ENCODE measurements around the gene AKNA.

The AKNA gene

DNA sequence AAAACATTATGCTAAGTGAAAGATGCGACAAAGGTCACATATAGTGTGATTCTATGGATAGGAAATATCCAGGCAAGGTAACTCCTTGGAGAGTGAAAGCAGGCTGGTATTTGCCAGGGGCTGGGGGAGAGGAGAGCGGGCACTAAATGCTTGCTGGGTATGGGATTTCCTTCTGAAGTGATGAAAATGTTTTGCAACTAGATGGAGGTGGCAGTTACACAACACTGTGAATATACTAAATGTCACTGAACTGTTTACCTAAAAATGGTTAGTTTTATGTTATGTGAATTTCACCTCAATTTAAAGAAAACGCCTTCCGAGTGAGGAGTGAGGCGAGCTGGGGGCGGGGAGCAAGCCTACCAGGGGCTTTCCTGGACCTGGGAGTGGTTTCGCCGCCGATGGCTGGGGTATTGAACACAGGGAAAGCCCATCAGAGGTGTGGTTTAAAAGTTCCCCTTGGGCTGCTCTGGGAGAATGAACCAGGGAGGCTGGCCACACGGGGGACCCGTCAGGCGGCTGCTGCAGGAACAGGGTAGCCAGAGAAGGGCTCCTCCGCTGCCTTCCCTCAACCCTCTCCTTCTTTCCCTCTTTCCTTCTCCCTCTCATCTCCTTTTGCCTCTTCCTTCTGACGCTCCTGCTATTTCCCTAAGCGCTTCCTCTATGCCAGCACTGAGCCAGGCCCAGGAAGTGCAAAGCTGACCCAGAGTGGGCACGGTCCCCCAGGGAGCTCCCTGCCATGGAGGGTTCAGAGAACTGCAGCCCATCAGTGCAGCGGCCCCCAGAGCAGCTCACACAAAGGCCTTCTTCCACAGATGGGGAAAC is 4.9 kb downstream of the AKNA start:
- H3K27ac Mint-ChIP-seq: peak overlapping the region; percentile 97
- H3K4me1 Mint-ChIP-seq (ENCODE audit: low read depth): peaks cover 77% of the 10 kb centered on the region
- peak; percentile 74 for DNase-seq
- no peaks in the 10 kb centered on the region for H3K9me3 Mint-ChIP-seq
- peaks cover 91% of the 10 kb centered on the region for H3K36me3 Mint-ChIP-seq (ENCODE audit: low read depth)
- H3K27me3 Mint-ChIP-seq: no peaks in the 10 kb centered on the region
- H3K4me3 Mint-ChIP-seq: peak overlapping the region; percentile 98

DNA sequence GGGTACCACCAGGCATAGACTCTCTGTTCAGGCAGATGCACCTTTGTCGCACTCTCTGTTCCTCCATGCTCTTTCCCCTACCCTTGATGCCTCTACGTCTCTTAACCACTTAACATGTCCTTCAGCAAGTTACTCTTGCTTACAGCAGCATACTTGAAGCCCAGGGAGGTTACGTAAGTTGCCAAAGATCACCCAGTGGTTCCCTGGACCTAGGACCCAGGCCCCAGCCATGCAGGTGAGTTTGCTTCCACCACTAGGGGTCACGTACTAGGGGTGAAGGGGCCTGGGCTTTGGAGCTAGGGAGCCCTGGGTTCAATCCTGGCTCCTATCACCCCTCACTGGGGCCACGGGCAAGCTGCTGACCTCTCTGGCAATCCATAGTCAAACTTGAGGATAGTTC is 8.9 kb downstream of the AKNA start:
- Mint-ChIP-seq H3K36me3 (ENCODE audit: low read depth) (peaks cover 95% of the 10 kb centered on the region), H3K27me3 (no peaks in the 10 kb centered on the region), H3K4me3 (no peak overlapping the region), H3K9me3 (no peaks in the 10 kb centered on the region), H3K27ac (peak overlapping the region; percentile 89), H3K4me1 (ENCODE audit: low read depth) (peaks cover 91% of the 10 kb centered on the region)
- no peak for DNase-seq

DNA sequence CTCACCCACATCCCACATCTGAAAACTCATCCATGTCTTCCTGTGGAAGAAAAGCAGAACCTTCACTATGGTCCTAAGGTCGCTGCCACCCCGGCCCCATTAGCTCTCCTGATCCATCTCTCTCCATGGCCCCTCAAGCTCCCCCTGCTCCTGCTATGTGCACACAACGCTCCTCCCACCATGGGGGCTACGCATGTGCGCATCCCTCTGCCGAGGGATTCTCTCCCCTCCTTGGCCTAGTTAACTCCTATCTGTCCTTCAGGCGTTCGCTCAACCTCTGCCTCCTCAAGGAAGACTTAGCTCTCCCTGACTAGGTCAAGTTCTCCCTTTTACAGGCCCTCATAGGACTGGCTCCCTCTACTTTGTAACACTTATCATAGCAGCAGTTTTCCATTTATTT is 9.8 kb downstream of the AKNA start:
- peak overlapping the region; percentile 89 for H3K27ac Mint-ChIP-seq
- H3K36me3 Mint-ChIP-seq (ENCODE audit: low read depth): peaks cover 95% of the 10 kb centered on the region
- no peak for DNase-seq
- H3K4me3 Mint-ChIP-seq: no peak overlapping the region
- no peaks in the 10 kb centered on the region for H3K9me3 Mint-ChIP-seq
- H3K4me1 Mint-ChIP-seq (ENCODE audit: low read depth): peaks cover 90% of the 10 kb centered on the region
- H3K27me3 Mint-ChIP-seq: no peaks in the 10 kb centered on the region

DNA sequence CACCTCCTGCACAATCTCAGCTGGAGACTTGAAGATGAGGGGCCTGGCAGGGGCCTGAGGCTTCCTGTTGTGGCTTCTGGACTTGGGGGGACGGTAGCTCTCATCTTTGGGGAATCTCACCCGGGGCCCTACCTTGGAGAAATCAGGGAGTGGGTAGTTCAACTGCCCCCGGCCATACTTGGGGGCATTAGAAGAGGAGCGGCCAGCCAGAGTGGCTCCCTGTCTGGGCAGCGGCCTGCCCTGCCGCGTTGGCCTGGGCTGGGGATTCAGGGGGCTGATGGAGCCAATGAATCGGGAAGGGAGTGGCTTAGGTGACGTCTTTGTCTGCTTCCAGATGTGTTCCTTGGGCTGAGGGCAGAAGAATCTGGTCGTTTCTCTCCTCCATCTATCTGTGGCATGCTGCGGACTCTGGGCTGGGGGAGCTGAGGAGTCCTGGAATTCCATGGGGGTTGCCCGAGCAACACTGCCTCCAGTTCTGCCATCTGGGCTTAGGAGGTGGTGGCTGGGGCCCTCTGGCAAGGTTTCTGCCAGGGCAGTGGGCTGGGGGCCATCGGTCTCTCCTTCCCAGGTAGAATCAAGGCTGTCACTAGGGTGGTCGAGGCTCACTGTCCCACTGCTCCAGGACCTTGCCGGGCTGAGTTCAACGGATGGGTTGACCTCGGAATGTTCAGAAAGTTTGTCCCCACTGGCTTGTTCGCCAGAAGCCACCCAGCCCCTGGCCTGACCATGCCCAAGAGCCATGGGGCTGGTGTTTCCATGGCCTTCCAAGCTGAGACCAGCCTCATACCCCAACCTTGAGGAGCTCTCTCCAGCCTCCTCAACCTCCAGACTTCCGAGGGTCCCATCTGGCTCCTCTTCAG is 11.0 kb downstream of the AKNA start:
- peak overlapping the region; percentile 89 for H3K27ac Mint-ChIP-seq
- H3K4me3 Mint-ChIP-seq: no peak overlapping the region
- no peaks in the 10 kb centered on the region for H3K27me3 Mint-ChIP-seq
- H3K9me3 Mint-ChIP-seq: no peaks in the 10 kb centered on the region
- H3K4me1 Mint-ChIP-seq (ENCODE audit: low read depth): peaks cover 89% of the 10 kb centered on the region
- H3K36me3 Mint-ChIP-seq (ENCODE audit: low read depth): peaks cover 95% of the 10 kb centered on the region
- DNase-seq: no peak

DNA sequence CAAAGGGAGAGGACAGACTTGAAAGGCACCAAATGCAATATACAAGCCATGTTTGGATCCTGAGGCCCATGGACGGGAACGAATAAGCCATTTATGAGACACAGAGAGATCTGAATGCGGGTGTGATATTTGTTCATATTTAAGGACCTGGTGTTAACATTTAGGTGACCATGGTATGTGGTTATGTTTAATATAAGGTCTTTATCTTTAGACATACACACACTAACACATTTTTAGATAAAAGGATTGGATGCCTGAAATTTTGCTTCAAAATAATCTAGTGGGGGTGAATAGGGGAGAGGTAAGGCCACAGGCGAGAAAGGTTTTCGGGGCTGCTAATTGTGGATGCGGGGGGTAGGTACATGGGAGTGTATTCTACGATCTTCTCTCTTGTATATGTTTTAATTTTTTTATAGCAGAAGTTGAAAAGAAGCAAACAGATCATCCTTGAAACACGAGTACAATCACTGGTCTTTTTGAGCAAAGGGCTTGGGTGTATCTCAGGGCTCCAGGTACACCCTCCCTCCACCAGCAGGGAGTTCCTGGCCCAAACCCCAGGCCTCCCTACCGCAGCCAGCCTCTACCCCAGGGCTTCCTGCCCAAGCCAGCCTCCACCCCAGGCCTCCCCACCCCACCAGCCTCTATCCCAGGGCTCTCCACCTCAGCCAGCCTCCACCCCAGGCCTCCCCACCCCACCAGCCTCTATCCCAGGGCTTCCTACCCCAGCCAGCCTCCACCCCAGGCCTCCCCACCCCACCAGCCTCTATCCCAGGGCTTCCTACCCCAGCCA is 12.2 kb downstream of the AKNA start:
- Mint-ChIP-seq H3K27me3 (no peaks in the 10 kb centered on the region), H3K4me3 (no peak overlapping the region), H3K27ac (peak overlapping the region; percentile 97), H3K36me3 (ENCODE audit: low read depth) (peaks cover 96% of the 10 kb centered on the region), H3K9me3 (no peaks in the 10 kb centered on the region), H3K4me1 (ENCODE audit: low read depth) (peaks cover 91% of the 10 kb centered on the region)
- no peak for DNase-seq

DNA sequence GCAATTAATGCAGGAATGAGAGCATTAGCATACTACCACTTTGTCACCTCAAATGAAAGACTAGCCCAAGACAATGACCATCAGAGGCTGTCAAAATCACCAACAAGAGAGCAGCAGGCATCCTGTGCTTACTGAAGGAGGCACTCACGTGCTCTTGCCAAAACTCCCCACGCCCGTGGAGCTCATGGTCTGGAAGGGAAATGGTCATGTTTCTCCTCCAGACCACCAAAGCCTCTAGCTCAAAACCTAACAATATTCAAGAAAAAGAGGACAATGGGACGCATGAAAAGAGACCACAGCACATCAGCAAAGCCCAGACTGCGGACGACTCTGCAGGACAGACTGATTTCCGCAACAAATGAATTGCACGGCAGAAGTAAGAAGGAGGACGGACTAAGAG is 12.8 kb downstream of the AKNA start:
- Mint-ChIP-seq H3K4me3 (no peak overlapping the region), H3K27me3 (no peaks in the 10 kb centered on the region), H3K36me3 (ENCODE audit: low read depth) (peaks cover 94% of the 10 kb centered on the region), H3K4me1 (ENCODE audit: low read depth) (peaks cover 92% of the 10 kb centered on the region), H3K27ac (peak overlapping the region; percentile 97), H3K9me3 (no peaks in the 10 kb centered on the region)
- DNase-seq: no peak

DNA sequence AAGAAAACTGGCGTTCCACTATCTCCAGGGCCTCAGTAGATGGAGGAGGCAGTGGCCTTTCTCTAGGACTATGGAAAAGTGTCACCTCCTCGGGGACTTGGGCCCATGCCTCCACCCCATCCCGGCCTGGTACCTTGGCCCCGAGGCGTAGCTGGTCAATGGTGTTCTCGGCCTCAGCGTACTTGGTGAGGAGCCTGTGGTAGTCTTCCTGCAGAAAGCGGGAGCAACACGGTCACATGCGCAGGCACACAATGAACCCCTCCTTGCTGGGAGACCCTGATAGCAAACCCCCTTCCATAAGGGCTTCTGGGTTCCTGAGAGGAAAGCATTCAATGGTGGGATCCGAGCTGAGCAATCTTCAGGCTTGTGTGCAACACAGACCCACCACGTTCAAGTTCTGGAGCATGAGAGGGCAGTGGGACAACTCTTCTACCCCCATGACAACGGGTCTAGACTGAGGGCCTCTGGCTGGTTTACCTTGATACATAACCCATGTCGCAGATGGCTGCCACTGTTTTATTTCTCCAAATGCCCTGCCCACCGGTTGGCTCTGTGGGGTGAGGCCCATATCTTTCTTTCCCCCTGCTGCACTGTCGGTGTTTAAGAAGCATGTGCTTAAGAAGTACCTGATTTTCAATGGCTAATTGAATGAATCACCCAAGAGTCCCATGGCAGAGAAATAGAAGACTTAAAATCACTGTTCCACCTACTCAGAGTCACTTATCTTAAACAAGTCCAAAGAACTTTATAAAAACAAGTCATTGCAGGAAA is 13.6 kb downstream of the AKNA start:
- Mint-ChIP-seq H3K4me3 (peak overlapping the region; percentile 35), H3K4me1 (ENCODE audit: low read depth) (peaks cover 92% of the 10 kb centered on the region), H3K27ac (peak overlapping the region; percentile 97), H3K27me3 (no peaks in the 10 kb centered on the region), H3K9me3 (no peaks in the 10 kb centered on the region), H3K36me3 (ENCODE audit: low read depth) (peaks cover 94% of the 10 kb centered on the region)
- no peak for DNase-seq

DNA sequence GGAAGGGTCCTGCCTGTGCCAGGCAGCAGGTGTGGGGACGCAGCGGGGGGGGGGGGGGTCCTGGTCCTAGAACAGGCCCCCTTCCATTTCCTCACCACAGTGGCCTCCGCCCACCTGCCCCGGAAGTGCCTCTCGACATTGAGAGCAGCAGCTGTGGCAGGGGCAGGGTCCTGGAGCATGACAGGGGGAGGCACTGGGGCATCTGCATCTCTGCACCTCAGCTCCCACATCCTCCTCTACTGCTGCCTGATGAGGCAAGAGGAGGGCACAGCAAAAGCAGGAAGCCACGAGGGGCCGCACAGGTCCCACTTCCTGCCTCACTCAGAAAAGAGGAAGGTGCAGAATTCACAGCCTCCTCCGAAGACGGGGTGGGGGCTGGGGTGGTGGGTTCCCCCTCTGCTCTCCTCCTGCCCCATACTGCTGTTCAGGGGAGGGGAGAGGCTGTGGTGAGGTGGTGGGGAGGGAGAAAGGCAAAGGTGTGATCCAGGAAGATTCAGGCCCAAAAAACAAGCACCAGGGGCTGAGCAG is 14.8 kb downstream of the AKNA start:
- DNase-seq: peak; percentile 83

DNA sequence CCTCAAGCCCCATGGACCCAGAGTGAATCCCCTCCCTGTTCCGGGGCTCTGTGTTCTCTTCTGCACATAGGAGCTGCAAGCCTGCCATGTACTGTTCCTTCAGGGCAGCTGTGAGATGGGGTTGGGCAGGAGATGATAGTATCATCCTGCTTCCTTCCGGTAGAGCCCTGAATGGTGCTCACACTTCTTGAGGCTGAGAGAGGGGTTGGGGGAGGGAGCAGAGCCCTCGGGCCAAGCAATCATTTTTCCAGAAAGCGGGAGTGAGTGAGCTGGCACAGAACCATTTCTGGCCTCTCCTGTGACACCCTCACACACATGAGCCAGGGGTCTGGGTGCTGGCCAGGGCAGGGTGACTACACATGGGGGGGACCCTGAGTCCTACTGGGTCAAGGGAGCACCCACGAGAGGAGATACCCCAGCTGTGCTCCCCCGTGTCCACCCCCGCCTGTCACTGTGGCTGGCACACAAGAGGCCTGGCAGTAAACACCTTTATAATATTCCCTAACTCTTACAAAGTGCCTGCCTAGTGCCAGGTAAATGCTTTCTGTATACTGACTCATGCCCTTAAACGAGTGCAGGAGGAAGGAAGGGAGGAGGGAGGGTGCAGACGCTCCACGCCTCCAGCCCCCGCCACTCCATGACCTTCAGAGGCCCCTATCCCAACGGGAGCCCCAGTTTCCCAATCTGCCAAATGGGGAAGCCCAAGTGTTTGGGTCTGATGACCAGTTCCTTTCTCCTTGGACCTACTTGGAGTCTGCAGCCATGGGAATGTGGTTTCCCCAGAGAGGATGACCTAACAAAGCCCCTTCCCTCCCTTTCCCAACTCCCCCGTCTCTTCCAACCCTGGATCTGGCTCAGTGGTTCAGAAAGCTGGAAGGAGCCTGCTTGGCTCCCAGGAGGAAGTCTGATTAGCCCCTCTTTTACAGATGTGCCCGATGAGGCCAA is 15.5 kb downstream of the AKNA start:
- DNase-seq: peak; percentile 66
- Mint-ChIP-seq H3K27me3 (no peaks in the 10 kb centered on the region), H3K4me3 (peak overlapping the region; percentile 70), H3K9me3 (no peaks in the 10 kb centered on the region), H3K27ac (peak overlapping the region; percentile 97), H3K36me3 (ENCODE audit: low read depth) (peaks cover 93% of the 10 kb centered on the region), H3K4me1 (ENCODE audit: low read depth) (peaks cover 89% of the 10 kb centered on the region)

More for the DNA sequence above, 14.8 kb downstream of the AKNA start:
- Mint-ChIP-seq H3K36me3 (ENCODE audit: low read depth) (peaks cover 93% of the 10 kb centered on the region), H3K9me3 (no peaks in the 10 kb centered on the region), H3K4me1 (ENCODE audit: low read depth) (peaks cover 89% of the 10 kb centered on the region), H3K27me3 (no peaks in the 10 kb centered on the region), H3K27ac (peak overlapping the region; percentile 97), H3K4me3 (peak overlapping the region; percentile 70)

DNA sequence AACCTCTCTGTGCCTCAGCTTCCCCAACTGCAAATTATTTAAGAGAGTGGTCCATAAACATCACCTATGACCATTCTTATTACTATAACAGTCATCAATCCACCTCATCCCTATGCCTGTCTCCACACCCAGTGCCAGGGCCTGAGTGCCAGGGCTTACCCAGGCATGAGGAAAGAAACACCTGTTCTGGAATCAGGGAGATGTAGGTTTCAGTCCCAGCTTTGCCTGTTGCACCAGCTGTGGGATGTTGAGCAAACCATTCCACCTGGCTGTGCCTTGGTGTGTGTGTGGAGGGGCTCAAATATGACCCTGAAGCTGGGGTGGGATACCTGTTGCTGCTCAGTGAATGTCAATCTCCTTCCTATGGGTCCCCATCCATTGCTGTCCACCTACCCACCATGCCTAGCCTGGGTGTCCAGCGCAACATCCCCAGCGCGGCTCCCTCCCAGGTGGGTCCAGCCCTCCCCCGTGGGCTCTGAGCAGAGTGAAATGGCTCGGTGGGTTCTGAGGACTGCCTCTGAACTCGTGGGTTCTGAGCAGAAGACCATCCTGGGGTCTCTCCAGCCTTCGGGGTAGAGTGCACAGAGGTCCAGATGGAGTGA is 16.3 kb downstream of the AKNA start:
- Mint-ChIP-seq H3K9me3 (no peaks in the 10 kb centered on the region), H3K27me3 (no peaks in the 10 kb centered on the region), H3K36me3 (ENCODE audit: low read depth) (peaks cover 91% of the 10 kb centered on the region), H3K27ac (peak overlapping the region; percentile 97), H3K4me1 (ENCODE audit: low read depth) (peaks cover 89% of the 10 kb centered on the region), H3K4me3 (peak overlapping the region; percentile 70)
- no peak for DNase-seq

DNA sequence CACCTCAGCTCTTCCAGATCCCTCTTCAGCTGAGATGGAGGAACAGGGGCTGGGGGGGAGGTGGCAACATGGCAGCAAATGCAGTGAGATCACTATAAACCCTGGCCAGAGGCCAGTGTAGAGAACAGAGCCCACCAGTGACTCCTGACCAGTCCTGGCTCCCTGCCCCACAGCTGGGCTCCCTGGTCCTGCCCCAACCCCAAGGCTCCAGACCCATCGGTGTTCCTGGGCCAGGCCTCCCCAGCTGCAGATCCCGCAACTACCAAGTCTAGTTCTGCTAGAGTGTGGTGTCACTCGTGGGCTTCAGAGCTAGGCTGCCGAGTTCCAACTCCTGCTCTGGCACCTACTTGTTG is 16.8 kb downstream of the AKNA start:
- H3K36me3 Mint-ChIP-seq (ENCODE audit: low read depth): peaks cover 93% of the 10 kb centered on the region
- H3K9me3 Mint-ChIP-seq: no peaks in the 10 kb centered on the region
- H3K4me1 Mint-ChIP-seq (ENCODE audit: low read depth): peaks cover 92% of the 10 kb centered on the region
- peak overlapping the region; percentile 97 for H3K27ac Mint-ChIP-seq
- DNase-seq: no peak
- H3K27me3 Mint-ChIP-seq: no peaks in the 10 kb centered on the region
- no peak overlapping the region for H3K4me3 Mint-ChIP-seq

DNA sequence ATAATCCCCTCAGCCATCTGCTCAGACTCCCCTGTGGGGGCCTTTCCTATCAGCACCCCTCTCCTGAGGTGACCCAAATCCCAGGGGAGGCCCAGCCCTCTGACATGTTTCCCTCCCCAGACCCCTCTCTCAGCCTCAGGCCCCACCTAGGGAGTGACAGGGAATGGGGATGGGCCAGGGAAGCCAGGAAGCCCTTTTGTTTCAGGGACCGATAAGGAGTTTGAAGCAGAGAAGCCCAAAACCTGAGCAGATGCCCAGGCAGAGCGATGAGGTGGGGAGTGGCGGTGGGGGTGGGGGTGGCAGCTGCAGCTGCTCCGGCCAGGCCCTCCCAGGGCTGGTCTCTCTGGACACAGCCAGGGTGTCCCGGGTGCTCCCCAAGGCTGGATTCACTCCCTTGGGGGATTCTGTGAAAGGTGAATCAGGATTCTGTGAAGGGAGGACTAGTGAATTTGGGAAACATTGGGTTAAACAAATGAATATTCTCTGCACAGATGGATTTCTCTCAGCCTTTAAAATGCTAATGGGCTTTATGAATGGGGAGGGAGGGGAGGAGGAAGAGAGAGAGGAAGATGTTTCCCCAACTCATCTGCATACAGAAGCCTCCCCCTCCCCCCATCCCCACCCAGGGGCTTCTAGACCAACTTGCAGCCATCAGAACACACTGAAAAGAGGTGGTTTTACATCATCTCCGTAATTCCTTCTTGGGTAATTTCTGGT is 17.4 kb downstream of the AKNA start:
- Mint-ChIP-seq H3K36me3 (ENCODE audit: low read depth) (peaks cover 94% of the 10 kb centered on the region), H3K27me3 (no peaks in the 10 kb centered on the region), H3K4me1 (ENCODE audit: low read depth) (peaks cover 92% of the 10 kb centered on the region), H3K4me3 (no peak overlapping the region), H3K27ac (peak overlapping the region; percentile 97), H3K9me3 (no peaks in the 10 kb centered on the region)
- DNase-seq: no peak
